ENCODE data around the gene RNF214.

DNA sequence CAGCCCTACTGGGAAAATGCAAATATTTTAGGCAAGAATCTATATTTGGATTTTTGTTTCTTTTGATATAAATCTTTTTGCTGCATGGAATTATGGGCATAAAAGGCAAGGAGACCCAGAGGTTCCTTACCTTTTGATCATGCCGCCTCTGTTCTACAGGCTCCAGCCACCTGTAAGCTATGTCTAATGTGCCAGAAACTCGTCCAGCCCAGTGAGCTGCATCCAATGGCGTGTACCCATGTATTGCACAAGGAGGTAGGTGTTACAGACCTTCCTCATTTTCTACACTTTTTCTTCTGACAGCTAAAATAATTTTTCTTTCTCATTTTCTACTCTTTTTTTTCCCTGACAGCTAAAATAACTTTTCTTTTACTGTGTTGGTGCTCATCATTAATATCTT is 50.5 kb downstream of the RNF214 start:
- TF ChIP-seq ZFP30 (CRISPR knock-in tag; IDR thresholded peaks at IDR 0.05) (no peak), ISL1 (CRISPR knock-in tag; IDR thresholded peaks at IDR 0.05) (no peak), TOX (CRISPR knock-in tag; IDR thresholded peaks at IDR 0.05; ENCODE audit: borderline replicate concordance) (no peak)
- TF ChIP-seq, protein P1, sequence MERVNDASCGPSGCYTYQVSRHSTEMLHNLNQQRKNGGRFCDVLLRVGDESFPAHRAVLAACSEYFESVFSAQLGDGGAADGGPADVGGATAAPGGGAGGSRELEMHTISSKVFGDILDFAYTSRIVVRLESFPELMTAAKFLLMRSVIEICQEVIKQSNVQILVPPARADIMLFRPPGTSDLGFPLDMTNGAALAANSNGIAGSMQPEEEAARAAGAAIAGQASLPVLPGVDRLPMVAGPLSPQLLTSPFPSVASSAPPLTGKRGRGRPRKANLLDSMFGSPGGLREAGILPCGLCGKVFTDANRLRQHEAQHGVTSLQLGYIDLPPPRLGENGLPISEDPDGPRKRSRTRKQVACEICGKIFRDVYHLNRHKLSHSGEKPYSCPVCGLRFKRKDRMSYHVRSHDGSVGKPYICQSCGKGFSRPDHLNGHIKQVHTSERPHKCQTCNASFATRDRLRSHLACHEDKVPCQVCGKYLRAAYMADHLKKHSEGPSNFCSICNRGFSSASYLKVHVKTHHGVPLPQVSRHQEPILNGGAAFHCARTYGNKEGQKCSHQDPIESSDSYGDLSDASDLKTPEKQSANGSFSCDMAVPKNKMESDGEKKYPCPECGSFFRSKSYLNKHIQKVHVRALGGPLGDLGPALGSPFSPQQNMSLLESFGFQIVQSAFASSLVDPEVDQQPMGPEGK (CRISPR knock-in tag; IDR thresholded peaks at IDR 0.05; ENCODE audit: borderline replicate concordance): no peak

All from SK-N-SH treated with all-trans-retinoic acid at 6 μM for 48 hours (cell line).